Measurements from ENCODE around the gene ANKRD36B. TPM values are rescaled to one million over a fixed set of nuclear protein-coding genes. Genes with fewer than 3 reads are reported as not detected.
"Not testable (repeated sequence)": the region's sequence is repeated elsewhere in the genome, so short reads cannot be mapped to it uniquely, and the experiment has no call there.

Gene ANKRD36B
- total RNA-seq, 3 donors from 2014 or later, result 23.1 to 37.8 (median 23.1) TPM

DNA sequence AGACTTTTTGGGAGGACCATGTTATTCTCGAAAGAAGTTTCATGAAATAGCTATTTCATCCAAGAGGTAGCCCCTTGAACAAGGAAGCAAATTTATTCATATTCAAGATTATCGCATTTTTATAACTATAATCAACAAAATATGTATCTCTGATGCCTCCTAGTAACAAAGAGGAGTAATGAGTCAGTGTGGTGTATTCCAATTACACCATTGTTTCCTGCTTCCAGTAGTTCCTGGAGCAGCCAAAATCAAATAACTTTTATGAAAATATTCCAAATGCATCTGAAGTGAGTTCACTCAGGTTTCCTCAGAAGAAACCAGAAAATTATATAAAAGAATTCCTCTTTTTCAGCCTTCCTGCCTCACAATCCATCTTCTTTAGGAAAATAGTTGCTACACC, 43.0 kb downstream of the ANKRD36B start:
- TF ChIP-seq, protein P1, sequence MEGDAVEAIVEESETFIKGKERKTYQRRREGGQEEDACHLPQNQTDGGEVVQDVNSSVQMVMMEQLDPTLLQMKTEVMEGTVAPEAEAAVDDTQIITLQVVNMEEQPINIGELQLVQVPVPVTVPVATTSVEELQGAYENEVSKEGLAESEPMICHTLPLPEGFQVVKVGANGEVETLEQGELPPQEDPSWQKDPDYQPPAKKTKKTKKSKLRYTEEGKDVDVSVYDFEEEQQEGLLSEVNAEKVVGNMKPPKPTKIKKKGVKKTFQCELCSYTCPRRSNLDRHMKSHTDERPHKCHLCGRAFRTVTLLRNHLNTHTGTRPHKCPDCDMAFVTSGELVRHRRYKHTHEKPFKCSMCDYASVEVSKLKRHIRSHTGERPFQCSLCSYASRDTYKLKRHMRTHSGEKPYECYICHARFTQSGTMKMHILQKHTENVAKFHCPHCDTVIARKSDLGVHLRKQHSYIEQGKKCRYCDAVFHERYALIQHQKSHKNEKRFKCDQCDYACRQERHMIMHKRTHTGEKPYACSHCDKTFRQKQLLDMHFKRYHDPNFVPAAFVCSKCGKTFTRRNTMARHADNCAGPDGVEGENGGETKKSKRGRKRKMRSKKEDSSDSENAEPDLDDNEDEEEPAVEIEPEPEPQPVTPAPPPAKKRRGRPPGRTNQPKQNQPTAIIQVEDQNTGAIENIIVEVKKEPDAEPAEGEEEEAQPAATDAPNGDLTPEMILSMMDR (IDR thresholded peaks at IDR 0.05), result no peak
- Histone ChIP-seq H3K36me3 (ENCODE audit: low read depth) (no peaks in the 10 kb centered on the region), H3K9me3 (no peaks in the 10 kb centered on the region), H3K4me1 (ENCODE audit: low read depth) (no peaks in the 10 kb centered on the region), H3K4me3 (no peak overlapping the region)
- ATAC-seq, result no peak
- DNase-seq, result no peak
- intact Hi-C loops (cut with DNase I, micrococcal nuclease), result no loop called here

DNA sequence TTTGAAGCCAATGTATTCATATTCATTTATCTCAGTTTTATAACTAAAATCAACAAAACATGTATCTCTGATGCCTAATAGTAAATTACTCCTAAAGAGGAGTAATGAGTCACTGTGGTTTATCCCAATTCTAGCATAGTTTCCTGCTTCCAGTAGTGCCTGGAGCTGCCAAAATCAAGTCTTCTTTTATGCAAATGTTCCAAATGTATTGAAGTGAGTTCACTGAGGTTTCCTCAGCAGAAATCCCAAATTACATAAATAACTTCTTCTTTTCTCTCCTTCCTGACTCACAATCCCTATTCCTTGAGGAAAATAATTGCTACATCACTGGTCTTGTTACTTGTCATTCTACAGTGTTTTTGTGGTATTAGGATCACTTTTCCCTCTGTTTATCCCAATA, 44.8 kb downstream of the ANKRD36B start:
- DNase-seq; H3K36me3 ChIP-seq (ENCODE audit: low read depth); ATAC-seq; H3K4me3 ChIP-seq; H3K9me3 ChIP-seq; intact Hi-C loops (cut with DNase I, micrococcal nuclease); H3K4me1 ChIP-seq (ENCODE audit: low read depth): not testable (repeated sequence)

DNA sequence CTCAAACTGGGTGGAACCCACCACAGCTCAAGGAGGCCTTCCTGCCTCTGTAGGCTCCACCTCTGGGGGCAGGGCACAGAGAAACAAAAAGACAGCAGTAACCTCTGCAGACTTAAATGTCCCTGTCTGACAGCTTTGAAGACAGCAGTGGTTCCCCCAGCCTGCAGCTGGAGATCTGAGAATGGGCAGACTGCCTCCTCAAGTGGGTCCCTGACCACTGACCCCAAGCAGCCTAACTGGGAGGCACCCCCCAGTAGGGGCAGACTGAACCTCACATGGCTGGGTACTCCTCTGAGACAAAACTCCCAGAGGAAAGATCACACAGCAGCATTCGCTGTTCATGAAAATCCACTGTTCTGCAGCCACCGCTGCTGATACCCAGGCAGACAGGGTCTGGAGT, 63.8 kb downstream of the ANKRD36B start:
- H3K9me3 ChIP-seq; H3K4me1 ChIP-seq (ENCODE audit: low read depth); DNase-seq; ATAC-seq; intact Hi-C loops (cut with DNase I, micrococcal nuclease); H3K36me3 ChIP-seq (ENCODE audit: low read depth); H3K4me3 ChIP-seq: not testable (repeated sequence)

DNA sequence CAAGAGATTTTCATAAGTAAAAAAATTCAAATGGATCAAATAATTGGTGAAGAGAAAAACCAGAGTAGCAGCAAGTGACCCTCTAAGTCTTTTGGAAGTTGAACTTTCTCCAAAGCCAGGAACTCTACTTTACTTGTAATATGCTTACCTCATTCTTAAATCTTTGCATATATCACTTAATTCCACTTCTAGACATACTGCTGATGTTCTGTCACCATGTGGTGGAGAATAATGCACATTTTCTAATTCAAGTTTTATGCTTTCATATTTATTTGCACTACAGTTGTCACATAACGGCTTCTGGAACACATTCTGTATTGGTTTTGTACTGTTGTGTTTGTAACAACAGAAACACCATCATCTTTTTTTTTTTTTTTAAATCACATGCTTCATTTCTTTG, 65.9 kb downstream of the ANKRD36B start:
- H3K36me3 ChIP-seq (ENCODE audit: low read depth); DNase-seq; H3K4me1 ChIP-seq (ENCODE audit: low read depth); intact Hi-C loops (cut with DNase I, micrococcal nuclease); H3K4me3 ChIP-seq; ATAC-seq; H3K9me3 ChIP-seq: not testable (repeated sequence)

DNA sequence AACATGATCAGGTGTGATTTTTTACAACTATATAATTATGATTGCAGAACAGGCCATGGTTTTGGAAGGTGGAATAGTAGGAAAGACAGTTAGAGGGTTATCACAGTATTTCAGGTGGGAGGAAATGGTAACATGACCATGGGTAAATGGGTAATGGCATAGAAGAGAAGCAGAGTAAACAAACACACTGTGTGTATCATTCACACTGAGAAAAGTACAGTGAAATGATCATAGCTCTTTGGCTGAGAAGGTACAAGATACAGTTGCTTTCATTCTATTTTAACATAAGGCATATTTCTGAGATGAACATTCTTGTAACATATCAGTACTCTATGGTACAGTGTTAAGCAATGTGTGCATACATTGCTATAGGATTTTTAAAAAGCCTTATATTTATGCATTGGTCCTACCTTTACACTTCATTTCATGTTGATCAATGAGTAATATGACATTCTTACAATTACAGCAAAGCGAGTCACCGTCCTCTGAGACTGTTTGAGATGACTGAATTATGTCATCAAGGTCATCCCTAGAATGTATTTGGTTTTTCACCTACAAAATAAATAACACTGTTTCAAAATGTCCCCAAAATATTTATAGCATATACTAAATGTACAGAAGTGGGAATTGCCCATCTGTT, 66.6 kb downstream of the ANKRD36B start:
- ATAC-seq; H3K36me3 ChIP-seq (ENCODE audit: low read depth); H3K9me3 ChIP-seq; H3K4me3 ChIP-seq; DNase-seq; intact Hi-C loops (cut with DNase I, micrococcal nuclease); H3K4me1 ChIP-seq (ENCODE audit: low read depth): not testable (repeated sequence)

DNA sequence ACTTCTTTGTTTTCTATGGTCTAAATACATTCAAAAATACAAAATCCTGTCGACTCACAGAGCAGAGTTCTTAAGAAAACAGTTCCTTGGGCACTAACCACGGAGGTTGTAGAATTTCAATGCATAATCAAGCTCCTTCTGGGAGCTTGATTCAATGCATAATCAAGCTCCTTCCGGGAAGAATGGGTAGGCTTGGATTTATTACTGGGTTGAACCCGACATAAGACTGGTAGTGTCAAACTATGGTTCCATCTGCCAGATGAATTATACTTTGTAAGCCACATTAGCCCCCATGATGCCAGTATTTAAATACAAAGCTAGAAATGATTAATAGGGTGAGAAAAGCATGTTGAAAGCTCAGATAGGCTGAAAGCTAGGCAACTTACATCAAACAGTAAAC, 94.0 kb downstream of the ANKRD36B start:
- intact Hi-C loops (cut with DNase I, micrococcal nuclease); ATAC-seq; H3K4me1 ChIP-seq (ENCODE audit: low read depth); DNase-seq; H3K36me3 ChIP-seq (ENCODE audit: low read depth); H3K4me3 ChIP-seq; H3K9me3 ChIP-seq: not testable (repeated sequence)

DNA sequence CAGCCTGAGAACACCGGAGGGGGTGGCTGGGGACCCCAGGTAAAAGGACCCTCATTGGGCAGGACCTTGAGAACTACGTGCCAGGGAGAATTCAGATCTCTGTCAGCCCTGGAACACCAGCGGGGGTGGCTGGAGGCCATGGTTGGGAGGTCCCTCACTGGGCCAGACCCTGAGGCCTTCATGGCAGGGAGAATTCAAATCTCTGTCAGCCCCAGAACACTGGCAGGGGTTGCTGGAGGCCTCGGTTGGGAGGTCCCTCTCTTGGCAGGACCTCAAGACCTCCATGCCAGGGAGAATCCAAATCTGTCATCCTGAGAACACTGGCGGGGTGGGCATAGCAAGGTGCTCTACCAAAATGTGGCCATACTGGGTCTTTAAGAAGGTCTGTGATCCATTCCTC, 99.5 kb downstream of the ANKRD36B start:
- ATAC-seq; H3K9me3 ChIP-seq; H3K4me1 ChIP-seq (ENCODE audit: low read depth); intact Hi-C loops (cut with DNase I, micrococcal nuclease); H3K36me3 ChIP-seq (ENCODE audit: low read depth); H3K4me3 ChIP-seq: not testable (repeated sequence)
- peak; percentile 1 to 48 (median 24) for DNase-seq

Other genes starting within 250 kb of the ANKRD36B start
- 100 to 1,000 TPM; 410 to 732 (median 521) TPM for gene COX5B, start 56.2 kb upstream of the ANKRD36B start, total RNA-seq
- gene ACTR1B, start 74.2 kb upstream of the ANKRD36B start, total RNA-seq, result 10 to 100 TPM; 63.4 to 79.7 (median 78.3) TPM
- 10 to 100 TPM in 2 of 3 donors, 1 to 10 TPM in 1; 8.7 to 12.5 (median 11.7) TPM for gene C2orf92, start 79.8 kb upstream of the ANKRD36B start, total RNA-seq
- 1 to 10 TPM; 3.5 to 7.5 (median 5.4) TPM for gene ZAP70, start 123.7 kb upstream of the ANKRD36B start, total RNA-seq

Data from mucosa of descending colon (tissue), 3 donors.